Karpas-422 (cell line): Measurements from ENCODE around the gene CIB1. TPM values are rescaled to one million over a fixed set of nuclear protein-coding genes. Genes with fewer than 3 reads are reported as not detected.

Source experiments
- DNase-seq: peaks from one replicate; pipeline ENCODE4 v3.0.0-alpha.2; 2015
- H2AFZ ChIP-seq: fragments of 200-600 bp; sonication (generic); 2 replicates; pipeline ENCODE4 v1.6.1; 2014; ENCODE audit warnings: antibody characterized with exemption, low read length, mixed read lengths
- H3K27ac ChIP-seq: fragments of 200-600 bp; sonication (generic); 2 replicates; pipeline ENCODE4 v1.5.1; 2014; ENCODE audit warnings: mild to moderate bottlenecking, low read length, moderate library complexity
- H3K27me3 ChIP-seq: fragments of 200-600 bp; sonication (generic); 2 replicates; pipeline ENCODE4 v1.6.1; 2014; ENCODE audit warnings: low read length, mixed read lengths
- H3K36me3 ChIP-seq: fragments of 200-600 bp; sonication (generic); 2 replicates; pipeline ENCODE4 v1.6.1; 2014; ENCODE audit warnings: low read length, mixed read lengths; ENCODE audit not compliant: insufficient read depth
- H3K4me1 ChIP-seq: fragments of 200-600 bp; sonication (generic); 2 replicates; pipeline ENCODE4 v1.6.1; 2014; ENCODE audit warnings: mild to moderate bottlenecking, low read length, mixed read lengths
- H3K4me2 ChIP-seq: fragments of 200-600 bp; sonication (generic); 2 replicates; pipeline ENCODE4 v1.6.1; 2014; ENCODE audit warnings: low read length, low read depth, mild to moderate bottlenecking; ENCODE audit not compliant: poor library complexity, severe bottlenecking
- H3K4me3 ChIP-seq: fragments of 200-600 bp; sonication (generic); 2 replicates; pipeline ENCODE4 v1.5.1; 2014; ENCODE audit warnings: mild to moderate bottlenecking, antibody characterized with exemption, low read length, mixed read lengths
- H3K79me2 ChIP-seq: fragments of 200-600 bp; sonication (generic); 2 replicates; pipeline ENCODE4 v1.6.1; 2014; ENCODE audit warnings: mild to moderate bottlenecking, low read length, mixed read lengths
- H3K9ac ChIP-seq: fragments of 200-600 bp; sonication (generic); 2 replicates; pipeline ENCODE4 v1.6.0; 2014; ENCODE audit warnings: low read length
- H3K9me2 ChIP-seq: fragments of 200-600 bp; sonication (generic), shearing (Covaris generic); replicated peaks from 2 replicates; pipeline ENCODE4 v1.6.0; 2014; ENCODE audit warnings: mild to moderate bottlenecking, low read length, moderate library complexity; ENCODE audit not compliant: insufficient read depth
- H3K9me3 ChIP-seq: fragments of 300-700, 200-600 bp; sonication (generic); 2 replicates; pipeline ENCODE4 v1.6.1; 2014; ENCODE audit warnings: low read length, mixed read lengths
- H4K20me1 ChIP-seq: fragments of 200-600 bp; sonication (generic); 2 replicates; pipeline ENCODE4 v1.6.1; 2014; ENCODE audit warnings: mild to moderate bottlenecking, antibody characterized with exemption, low read length, low read depth; ENCODE audit not compliant: insufficient read depth
- total RNA-seq: library from RNA; depleted of rRNA; stranded (reverse); fragments of >200 nt; shearing (Covaris generic); gene quantifications from 2 replicates; pipeline ENCODE4 v1.2.3, GENCODE V29; 2014; ENCODE audit warnings: low replicate concordance

Gene CIB1
- total RNA-seq, 1 experiment from 2014 or later, result 42.1 TPM

- H3K9ac ChIP-seq, result 0 out of 2 replicates have a peak overlapping the region, but pooled peaks have one; percentile 31
These were observed 15.9 kb downstream of the CIB1 start for GRCh38 chr15:90217671-90218394.

DNA sequence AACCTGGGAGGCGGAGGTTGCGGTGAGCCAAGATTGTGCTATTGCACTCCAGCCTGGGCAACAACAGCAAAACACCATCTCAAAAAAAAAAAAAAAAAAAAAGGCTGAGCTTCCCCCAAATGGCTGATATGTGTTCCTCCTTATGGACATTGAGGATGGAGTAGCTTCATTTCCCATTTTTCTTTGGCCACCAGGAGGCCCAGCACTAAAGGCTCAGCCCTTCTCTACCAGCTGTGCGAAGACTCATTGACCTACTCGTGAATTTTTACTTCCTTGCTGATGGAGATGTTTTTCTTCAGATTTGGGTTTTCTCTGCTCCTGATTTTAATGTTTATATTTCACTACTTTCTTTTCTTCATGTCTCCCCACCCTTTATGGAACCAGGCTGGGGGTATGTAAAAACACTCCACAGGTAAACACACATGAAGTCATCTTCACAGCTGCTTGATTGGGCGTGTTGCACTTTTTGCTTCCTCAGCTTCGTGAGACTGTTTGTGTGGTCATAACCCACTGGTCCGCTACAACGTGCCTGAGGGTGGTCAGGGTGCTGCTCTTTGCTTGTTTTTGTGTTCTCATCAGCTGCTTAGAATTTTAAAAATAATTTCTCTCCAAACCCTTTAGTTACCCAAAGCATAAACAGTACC lies 19.1 kb downstream of the CIB1 start:
- Histone ChIP-seq H3K9ac (no peak overlapping the region), H3K4me1 (peaks cover 57% of the 10 kb centered on the region), H3K9me2 (no peaks in the 10 kb centered on the region), H3K36me3 (peaks cover 6% of the 10 kb centered on the region; the same call in 1 of the 2 replicates), H3K79me2 (peaks cover 55% of the 10 kb centered on the region), H2AFZ (no peak overlapping the region), H3K9me3 (no peaks in the 10 kb centered on the region), H3K27me3 (no peaks in the 10 kb centered on the region), H3K27ac (peak overlapping the region; percentile 42; the same call in 1 of the 2 replicates), H3K4me2 (no peak overlapping the region), H3K4me3 (no peak overlapping the region), H4K20me1 (no peaks in the 10 kb centered on the region)
- DNase-seq, result no peak

More at GRCh38 chr15:90217671-90218394, 15.9 kb downstream of the CIB1 start:
- no peak for DNase-seq
- Histone ChIP-seq H4K20me1 (no peaks in the 10 kb centered on the region), H3K4me3 (no peak overlapping the region), H3K9me3 (no peaks in the 10 kb centered on the region), H3K9me2 (no peaks in the 10 kb centered on the region), H3K4me1 (peaks cover 57% of the 10 kb centered on the region), H3K79me2 (peaks cover 28% of the 10 kb centered on the region), H3K27ac (peak overlapping the region; percentile 80), H3K4me2 (peak overlapping the region; percentile 35), H3K27me3 (no peaks in the 10 kb centered on the region), H2AFZ (no peak overlapping the region), H3K36me3 (peaks cover 12% of the 10 kb centered on the region; the same call in 1 of the 2 replicates)

GRCh38 chr15:90213818-90214204 lies 19.9 kb downstream of the CIB1 start:
- H3K4me3 ChIP-seq, result no peak overlapping the region
- H4K20me1 ChIP-seq, result no peaks in the 10 kb centered on the region
- no peak overlapping the region for H3K9ac ChIP-seq
- no peak overlapping the region for H2AFZ ChIP-seq
- no peaks in the 10 kb centered on the region for H3K27me3 ChIP-seq
- no peak overlapping the region for H3K4me2 ChIP-seq
- no peak overlapping the region for H3K27ac ChIP-seq
- peaks cover 50% of the 10 kb centered on the region for H3K4me1 ChIP-seq
- DNase-seq, result no peak
- no peaks in the 10 kb centered on the region for H3K9me2 ChIP-seq
- peaks cover 61% of the 10 kb centered on the region for H3K79me2 ChIP-seq
- no peaks in the 10 kb centered on the region for H3K9me3 ChIP-seq
- peaks cover 6% of the 10 kb centered on the region; the same call in 1 of the 2 replicates for H3K36me3 ChIP-seq

DNA sequence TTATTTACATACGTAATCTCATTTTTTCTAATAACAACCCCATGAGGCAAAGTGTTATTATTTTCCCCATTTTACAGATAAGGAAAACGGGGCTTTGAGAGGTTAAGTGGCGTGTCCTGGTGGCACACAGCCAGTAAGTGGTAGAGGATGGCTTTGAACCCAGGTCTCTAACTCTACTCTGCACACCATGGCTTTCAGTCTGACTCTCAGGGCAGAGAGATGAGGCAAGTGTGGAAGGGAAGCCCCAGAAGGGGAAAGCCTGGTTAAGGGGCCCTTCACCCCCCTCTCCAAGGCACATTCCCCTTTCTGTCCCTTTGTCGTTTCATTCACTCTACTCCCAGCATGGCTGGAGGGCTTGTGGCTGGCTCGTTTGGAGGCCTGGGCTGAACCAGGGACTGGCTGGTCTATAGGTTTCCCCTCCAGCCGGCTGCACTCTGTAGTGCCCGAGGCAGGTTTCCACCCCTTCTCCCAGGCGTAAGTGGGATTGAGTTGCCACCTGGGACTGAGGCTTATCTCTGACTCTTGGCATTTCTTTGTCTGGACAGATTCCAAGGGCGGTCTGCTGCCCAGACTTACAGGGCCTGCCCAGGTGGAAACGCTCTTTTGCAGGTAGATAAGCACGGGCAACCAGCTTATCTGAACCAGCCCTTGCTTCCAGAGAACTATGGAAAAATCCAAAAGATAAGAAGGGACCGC lies 20.5 kb downstream of the CIB1 start:
- H2AFZ ChIP-seq, result no peak overlapping the region
- H3K9me3 ChIP-seq, result no peaks in the 10 kb centered on the region
- no peak overlapping the region for H3K4me2 ChIP-seq
- H3K4me3 ChIP-seq, result no peak overlapping the region
- H4K20me1 ChIP-seq, result no peaks in the 10 kb centered on the region
- H3K27me3 ChIP-seq, result no peaks in the 10 kb centered on the region
- H3K4me1 ChIP-seq, result peaks cover 46% of the 10 kb centered on the region
- no peak overlapping the region for H3K9ac ChIP-seq
- H3K36me3 ChIP-seq, result peaks cover 6% of the 10 kb centered on the region; the same call in 1 of the 2 replicates
- H3K27ac ChIP-seq, result no peak overlapping the region
- H3K9me2 ChIP-seq, result no peaks in the 10 kb centered on the region
- no peak for DNase-seq
- H3K79me2 ChIP-seq, result peaks cover 66% of the 10 kb centered on the region

DNA sequence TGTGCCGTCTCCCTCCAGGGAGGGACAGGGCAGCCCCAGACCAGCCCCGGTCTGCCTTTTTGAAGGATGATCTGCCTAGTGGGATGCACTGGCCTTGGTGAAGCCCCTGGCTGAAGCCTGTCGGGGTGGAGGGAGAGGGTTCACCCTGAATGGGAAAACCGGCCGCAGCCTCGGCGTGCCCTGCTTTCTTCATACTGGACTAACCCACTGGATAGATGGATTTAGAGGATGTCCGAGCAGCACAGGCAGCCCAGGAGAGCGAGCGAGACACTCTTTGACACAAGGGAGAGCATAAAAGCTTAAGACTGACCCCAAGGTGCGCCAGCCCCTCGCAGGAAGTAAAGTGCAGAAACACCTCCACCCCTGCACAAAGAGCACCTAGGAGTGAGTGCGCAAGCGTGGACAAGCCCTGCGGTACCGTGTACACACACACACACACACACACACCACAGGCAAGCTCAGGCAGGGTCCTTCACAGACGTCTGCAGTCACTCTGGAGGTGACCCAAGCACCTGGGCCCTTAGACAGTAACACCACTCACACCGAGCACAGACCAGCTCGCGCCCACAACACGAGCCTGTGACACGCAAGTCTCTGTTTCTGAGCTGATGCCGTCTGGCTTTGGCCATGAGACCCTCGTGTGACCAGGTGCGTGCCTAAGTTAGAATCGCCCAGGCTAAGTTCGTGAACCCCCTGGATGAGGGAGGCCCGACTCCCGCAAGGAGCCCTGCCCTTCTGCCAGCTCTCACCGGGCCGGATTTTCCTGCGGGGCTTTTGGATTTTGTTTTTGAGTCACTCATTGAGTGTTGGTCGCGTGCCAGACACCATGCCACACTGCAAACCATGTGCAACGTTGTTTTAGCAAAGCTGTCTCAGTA lies 21.3 kb downstream of the CIB1 start:
- DNase-seq, result no peak
- H4K20me1 ChIP-seq, result no peaks in the 10 kb centered on the region
- H3K36me3 ChIP-seq, result peaks cover 6% of the 10 kb centered on the region; the same call in 1 of the 2 replicates
- H3K27ac ChIP-seq, result no peak overlapping the region
- no peak overlapping the region for H3K9ac ChIP-seq
- no peak overlapping the region for H2AFZ ChIP-seq
- H3K4me3 ChIP-seq, result no peak overlapping the region
- H3K79me2 ChIP-seq, result peaks cover 72% of the 10 kb centered on the region
- no peaks in the 10 kb centered on the region for H3K27me3 ChIP-seq
- no peaks in the 10 kb centered on the region for H3K9me3 ChIP-seq
- no peaks in the 10 kb centered on the region for H3K9me2 ChIP-seq
- H3K4me1 ChIP-seq, result peaks cover 38% of the 10 kb centered on the region
- H3K4me2 ChIP-seq, result no peak overlapping the region

GRCh38 chr15:90211440-90212143 lies 22.1 kb downstream of the CIB1 start:
- no peak for DNase-seq
- H3K36me3 ChIP-seq, result no peaks in the 10 kb centered on the region
- H2AFZ ChIP-seq, result no peak overlapping the region
- H3K9me3 ChIP-seq, result no peaks in the 10 kb centered on the region
- peaks cover 30% of the 10 kb centered on the region for H3K4me1 ChIP-seq
- no peaks in the 10 kb centered on the region for H4K20me1 ChIP-seq
- H3K9me2 ChIP-seq, result no peaks in the 10 kb centered on the region
- H3K27ac ChIP-seq, result no peak overlapping the region
- H3K79me2 ChIP-seq, result peaks cover 74% of the 10 kb centered on the region
- H3K9ac ChIP-seq, result no peak overlapping the region
- H3K4me2 ChIP-seq, result no peak overlapping the region
- no peaks in the 10 kb centered on the region for H3K27me3 ChIP-seq
- no peak overlapping the region for H3K4me3 ChIP-seq

DNA sequence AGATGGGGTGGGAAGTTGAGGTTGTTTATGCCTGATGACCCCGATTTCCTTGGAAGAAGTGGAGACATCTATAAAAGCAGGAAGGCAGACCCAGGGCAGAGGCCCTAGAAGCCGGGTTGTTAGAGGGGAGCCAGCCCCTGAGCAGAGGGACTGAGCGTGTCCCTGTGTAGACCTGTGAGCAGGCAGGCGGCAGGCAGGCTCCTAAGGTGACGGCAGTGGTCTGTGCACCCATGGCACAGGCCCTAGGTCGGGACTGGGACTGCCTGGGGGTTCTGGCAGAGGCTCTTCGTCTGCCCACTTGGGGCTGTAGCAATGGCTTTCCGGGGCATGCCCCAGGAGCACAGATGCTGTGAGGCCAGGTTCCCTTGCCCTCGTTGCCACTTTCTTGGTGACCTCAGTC lies 22.7 kb downstream of the CIB1 start:
- no peak overlapping the region for H3K9ac ChIP-seq
- H3K4me1 ChIP-seq, result peaks cover 30% of the 10 kb centered on the region
- no peak for DNase-seq
- no peaks in the 10 kb centered on the region for H3K9me3 ChIP-seq
- no peak overlapping the region for H2AFZ ChIP-seq
- no peaks in the 10 kb centered on the region for H4K20me1 ChIP-seq
- no peaks in the 10 kb centered on the region for H3K36me3 ChIP-seq
- H3K27me3 ChIP-seq, result no peaks in the 10 kb centered on the region
- H3K4me3 ChIP-seq, result no peak overlapping the region
- H3K9me2 ChIP-seq, result no peaks in the 10 kb centered on the region
- H3K79me2 ChIP-seq, result peaks cover 77% of the 10 kb centered on the region
- no peak overlapping the region for H3K4me2 ChIP-seq
- no peak overlapping the region for H3K27ac ChIP-seq
